GM21360 (cell line): ENCODE data around the gene LAMA1.
"Not testable (repeated sequence)": the region's sequence is repeated elsewhere in the genome, so short reads cannot be mapped to it uniquely, and the experiment has no call there.

Experiments used
- ATAC-seq: cut with Tn5 transposase; IDR thresholded peaks from one replicate; pipeline ENCODE4 v1.9.1; 2021; ENCODE audit warnings: mild to moderate bottlenecking, moderate library complexity; ENCODE audit not compliant: unreplicated experiment

LAMA1 gene, protein sequence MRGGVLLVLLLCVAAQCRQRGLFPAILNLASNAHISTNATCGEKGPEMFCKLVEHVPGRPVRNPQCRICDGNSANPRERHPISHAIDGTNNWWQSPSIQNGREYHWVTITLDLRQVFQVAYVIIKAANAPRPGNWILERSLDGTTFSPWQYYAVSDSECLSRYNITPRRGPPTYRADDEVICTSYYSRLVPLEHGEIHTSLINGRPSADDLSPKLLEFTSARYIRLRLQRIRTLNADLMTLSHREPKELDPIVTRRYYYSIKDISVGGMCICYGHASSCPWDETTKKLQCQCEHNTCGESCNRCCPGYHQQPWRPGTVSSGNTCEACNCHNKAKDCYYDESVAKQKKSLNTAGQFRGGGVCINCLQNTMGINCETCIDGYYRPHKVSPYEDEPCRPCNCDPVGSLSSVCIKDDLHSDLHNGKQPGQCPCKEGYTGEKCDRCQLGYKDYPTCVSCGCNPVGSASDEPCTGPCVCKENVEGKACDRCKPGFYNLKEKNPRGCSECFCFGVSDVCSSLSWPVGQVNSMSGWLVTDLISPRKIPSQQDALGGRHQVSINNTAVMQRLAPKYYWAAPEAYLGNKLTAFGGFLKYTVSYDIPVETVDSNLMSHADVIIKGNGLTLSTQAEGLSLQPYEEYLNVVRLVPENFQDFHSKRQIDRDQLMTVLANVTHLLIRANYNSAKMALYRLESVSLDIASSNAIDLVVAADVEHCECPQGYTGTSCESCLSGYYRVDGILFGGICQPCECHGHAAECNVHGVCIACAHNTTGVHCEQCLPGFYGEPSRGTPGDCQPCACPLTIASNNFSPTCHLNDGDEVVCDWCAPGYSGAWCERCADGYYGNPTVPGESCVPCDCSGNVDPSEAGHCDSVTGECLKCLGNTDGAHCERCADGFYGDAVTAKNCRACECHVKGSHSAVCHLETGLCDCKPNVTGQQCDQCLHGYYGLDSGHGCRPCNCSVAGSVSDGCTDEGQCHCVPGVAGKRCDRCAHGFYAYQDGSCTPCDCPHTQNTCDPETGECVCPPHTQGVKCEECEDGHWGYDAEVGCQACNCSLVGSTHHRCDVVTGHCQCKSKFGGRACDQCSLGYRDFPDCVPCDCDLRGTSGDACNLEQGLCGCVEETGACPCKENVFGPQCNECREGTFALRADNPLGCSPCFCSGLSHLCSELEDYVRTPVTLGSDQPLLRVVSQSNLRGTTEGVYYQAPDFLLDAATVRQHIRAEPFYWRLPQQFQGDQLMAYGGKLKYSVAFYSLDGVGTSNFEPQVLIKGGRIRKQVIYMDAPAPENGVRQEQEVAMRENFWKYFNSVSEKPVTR (N-terminal part only)

DNA sequence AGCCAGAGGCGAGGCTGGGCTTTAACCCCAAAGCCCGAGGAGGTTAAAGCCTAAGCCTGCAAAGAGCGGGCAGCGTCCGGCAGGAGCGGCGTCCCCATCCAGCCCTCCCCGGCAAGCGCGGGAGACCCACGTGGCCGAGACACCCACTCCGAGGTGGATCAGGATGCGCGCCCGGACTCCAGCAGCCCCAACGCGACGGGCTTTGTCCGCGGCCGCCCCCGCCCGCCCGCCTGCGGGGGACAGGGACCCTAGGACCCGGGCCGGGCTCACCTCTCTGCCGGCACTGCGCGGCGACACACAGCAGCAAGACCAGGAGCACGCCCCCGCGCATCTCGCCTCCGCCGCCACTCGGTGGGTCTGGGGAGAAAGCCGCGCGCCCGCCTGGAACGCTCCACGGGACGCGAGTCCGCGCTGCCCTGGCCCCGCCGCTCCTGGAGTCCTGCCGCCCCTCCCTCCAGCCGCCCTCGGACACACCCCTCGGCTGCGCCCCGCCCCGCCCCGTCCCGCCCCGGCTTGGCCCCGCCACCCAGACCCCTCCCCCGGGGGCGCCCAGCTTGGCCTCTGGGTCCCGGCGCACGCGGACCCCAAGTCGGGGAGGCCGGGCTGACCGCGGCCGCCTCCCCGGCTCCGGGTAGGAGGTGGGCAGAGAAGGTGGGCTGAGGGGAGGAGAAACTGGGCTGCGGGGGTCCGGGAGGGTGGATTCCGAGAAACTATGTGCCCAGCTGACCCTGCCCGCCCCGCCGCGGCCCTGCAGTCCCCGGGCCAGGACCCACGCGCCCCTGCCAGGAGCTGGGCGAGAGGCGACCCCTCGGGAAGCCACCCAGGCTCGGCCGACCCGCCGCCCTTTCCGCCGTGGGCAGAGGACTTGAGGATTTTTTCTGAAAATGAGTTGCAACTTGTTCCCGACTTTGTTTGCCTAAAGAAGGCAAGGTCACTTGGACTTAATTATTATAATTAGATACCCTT lies at the start of gene LAMA1:
Gene LAMA1, minus strand, starts transcription at position 408 of the 966 bp plus-strand sequence. Its CDS starts 77 bp downstream, at position 331.
- no peak for ATAC-seq

DNA sequence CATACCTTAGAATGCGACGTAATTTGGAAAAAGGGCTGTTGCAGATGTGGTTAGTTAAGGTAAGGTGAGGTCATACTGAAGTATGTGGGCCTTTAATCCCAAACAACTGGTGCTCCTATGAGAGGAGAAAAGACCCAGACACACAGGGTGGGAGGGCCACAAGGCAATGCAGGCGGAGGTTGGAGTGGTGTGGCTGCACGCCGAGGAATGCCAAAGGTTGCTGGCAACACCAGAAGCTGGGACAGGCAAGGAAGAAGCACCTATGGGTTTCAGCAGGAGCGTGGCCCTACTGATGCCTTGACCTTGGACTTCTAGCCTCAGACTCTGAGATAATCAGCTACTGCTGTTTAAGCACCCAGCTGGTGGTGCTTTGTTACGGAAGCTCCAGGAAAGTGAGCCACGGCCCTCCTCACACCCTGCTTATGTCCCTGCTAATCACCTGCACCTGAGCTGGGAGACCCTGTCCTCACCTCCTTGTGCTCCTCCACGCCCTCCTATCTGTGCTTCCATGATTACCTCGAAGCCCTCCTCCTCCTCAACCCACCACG lies 48.3 kb upstream of the LAMA1 start:
- no peak for ATAC-seq

DNA sequence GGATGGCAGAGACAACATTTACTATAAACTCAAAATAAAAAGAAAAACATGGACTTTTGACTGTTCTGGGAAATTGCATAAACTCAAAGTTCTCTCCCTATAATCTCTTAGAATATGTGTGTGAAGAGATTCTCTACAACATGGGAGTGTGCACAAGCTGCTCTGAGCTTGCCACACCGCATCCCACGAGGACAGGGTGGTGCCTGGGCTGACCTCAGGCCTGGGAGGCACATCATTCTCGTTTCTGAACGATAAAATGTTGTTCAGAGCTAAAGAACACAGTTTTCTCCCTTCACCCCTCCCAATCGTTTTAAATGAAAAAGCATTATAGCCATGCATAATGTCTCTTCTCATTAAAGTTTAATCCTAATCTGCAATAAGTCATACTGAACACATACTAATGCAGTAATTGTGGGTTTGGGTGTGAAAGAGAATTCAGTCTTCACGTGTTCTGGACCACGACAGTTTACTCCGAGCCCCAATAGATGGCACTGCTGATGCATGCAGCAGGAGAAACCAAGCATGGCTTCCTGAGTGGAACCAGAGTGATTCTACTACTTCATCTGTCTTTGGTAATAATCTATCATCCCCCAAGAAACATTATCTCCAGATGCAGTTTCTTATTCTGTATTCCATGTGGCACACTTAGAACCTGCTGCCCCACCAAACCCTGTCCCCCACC lies 46.9 kb upstream of the LAMA1 start:
- no peak for ATAC-seq

DNA sequence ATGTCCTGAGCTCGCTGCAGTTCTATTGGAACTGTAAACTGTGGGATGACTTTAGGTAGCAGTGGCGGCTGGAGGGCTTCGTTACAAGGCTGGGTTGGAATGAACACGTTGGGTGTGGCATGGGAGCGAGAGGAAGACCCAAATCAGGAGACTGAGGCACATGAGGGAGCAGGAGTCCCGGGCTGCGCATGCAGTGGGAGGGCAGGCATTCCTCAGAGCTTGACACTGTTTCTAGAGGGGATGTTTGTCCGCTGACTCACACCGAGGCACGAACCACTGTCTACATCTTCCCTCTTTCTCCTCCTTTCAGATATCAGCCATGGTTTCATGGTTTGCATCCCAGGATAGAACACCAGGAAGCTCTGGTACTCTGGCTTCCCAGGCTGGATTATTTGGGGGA lies 40.6 kb upstream of the LAMA1 start:
- ATAC-seq, result no peak

DNA sequence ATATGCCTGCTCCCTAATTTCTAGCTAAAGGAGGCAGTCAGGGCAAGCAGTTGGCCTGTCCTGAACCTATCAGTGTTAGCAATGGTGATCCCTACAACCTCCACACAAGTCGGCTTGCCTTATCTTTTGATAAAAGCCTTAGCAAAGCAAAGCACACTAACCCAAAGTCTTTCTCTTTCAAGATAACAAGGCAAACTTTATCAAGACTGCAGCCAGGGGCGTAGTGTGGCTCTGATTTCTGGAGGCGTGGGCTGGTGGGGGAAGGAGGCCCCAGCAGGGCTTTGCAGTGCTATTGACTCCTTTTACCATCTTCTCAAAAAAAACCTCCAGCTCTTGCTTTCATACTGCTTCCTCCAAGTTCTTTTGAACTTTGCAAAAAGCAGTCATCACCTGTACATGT lies 40.2 kb upstream of the LAMA1 start:
- no peak for ATAC-seq

DNA sequence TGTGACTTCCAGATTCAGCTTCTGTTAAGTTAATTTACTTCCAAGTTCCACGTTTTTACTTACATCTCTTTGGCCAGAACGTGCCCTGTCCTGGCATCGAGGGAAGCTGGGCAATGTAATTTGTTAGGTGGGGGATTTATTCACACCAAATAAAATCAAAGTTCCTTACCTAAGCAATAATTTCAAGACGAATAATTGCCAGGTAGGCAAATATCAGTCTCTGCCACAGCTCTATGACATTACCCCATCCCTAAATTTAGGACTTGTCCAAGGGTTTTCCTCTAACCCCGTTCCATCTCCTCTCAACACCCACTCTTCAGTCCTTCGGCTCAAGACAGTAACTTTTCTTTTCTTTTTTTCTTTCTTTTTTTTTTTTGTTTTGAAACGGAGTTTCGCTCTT lies 38.3 kb upstream of the LAMA1 start:
- ATAC-seq, result no peak

DNA sequence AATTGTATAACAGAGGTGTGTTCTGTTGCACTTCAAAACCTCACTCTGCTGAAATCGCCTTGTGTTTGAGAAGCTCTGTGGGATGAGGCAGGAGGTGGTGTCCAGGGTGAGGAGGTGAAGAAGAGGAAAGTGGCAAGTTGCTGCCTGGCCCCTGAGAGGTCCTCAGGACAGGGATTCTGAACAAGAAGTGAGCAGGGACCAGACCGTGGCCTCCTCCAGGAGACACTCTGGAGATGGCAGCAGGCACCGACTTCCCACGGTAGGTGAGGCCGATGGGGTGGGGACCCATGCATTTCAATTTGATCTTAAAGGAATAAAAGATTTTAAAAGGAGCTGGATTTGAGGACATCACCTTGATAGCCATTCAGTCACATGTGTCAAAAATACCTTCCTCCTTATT lies 37.5 kb upstream of the LAMA1 start:
- ATAC-seq, result no peak

DNA sequence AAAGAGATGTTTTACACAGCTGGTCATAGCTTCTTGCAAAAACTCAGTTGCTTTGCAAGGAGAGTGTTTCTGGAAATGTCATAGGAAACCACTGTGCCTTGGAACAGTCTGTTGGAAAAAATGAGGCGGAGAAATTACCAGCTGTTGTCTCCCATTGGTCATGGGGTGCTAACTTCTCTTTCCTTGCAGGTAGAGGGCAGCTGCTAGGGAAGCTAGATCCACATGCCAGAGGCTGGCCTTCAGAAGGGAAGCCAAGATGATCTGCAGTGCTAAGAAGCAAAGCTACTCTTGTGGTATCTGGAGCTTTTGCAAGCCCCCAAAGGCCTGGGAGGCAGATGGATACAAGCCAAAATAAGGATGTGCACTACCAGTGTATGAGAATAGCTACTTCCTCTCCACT lies 34.8 kb upstream of the LAMA1 start:
- no peak for ATAC-seq

DNA sequence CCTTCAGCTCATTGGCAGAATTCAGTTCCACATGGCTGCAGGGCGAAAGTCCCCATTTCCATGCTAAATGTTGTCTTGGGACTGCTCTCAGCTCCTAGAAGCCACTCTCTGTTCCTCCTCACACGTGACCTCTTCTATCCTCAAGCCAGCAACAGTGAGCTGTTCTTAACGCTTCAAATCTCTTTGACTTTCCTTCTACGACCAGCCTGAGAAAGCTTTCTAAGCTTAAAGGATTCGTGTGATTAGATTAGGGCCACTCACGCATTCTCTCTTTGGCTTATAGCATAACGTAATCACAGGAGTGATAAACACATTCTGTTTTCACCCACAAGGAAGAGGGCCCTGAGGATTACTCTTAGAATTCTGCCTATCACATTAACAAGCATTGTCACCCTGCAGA lies 29.8 kb upstream of the LAMA1 start:
- no peak for ATAC-seq

DNA sequence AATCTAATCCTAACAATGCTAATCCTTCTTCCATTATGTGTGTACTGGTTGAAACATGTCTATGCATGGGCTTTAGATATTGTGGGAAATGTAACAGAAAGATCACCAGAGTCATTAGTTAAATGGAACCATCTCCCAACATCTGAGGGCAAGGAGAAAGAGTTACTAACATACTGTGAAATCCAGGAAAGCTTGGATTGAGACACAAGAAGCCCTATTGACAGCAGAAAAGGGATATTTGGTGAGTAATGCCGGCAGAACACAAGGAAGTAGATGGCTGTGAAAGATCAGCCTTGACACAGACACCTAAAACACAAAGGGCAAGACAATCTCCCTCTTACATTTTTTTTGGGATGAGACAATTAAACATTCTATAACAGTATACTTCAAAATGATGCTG lies 28.5 kb upstream of the LAMA1 start:
- no peak for ATAC-seq

DNA sequence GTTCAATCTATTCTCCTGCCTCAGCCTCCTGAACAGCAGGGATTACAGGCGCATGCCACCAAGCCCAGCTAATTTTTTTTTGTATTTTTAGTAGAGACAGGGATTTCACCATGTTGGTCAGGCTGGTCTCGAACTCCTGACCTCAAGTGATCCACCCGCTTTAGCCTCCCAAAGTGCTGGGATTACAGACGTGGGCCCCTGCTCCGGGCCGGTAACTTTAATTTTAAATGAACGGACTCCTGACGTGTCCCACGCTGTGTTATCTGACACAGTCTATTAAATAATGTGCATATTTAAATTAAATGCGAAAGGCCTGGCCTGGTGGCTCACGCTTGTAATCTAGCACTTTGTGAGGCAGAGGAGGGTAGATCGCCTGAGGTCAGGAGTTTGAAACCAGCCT lies 27.3 kb upstream of the LAMA1 start:
- not testable (repeated sequence) for ATAC-seq

DNA sequence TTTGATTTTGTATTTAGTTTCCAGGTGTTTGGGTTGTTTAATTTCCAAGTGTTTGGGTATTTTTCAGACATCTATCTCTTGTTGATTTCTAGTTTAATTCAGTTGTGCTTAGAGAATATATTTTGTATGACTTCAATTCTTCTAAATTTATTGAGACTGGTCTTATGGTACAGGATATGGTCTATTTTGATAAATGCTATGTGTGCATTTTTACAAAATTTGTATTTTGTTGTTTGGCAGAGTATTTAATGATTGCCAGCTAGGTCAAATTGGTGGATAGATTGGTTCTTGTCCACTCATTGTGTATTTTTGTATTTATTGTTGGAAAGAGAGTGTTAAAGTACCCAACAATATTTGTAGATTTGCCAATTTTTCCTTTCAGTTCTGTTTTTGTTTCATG lies 23.7 kb upstream of the LAMA1 start:
- no peak for ATAC-seq

DNA sequence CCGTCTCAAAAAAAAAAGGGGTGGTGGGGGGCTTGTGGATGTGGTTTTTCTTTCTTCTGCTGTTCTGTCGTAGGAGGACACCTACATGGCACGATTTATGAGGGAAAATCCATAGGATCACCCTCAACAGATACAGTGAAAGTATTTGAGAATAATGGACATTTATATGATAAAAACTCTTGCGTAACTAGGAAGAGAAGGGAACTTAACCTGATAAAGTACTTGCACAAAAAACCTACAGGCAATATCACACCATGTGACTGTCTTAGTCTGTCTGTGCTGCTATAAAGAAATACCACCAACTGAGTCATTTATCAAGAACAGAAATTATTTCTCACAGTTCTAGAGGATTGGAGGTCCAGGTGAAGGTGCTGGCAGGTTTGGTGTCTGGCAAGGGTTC lies 21.8 kb upstream of the LAMA1 start:
- no peak for ATAC-seq

DNA sequence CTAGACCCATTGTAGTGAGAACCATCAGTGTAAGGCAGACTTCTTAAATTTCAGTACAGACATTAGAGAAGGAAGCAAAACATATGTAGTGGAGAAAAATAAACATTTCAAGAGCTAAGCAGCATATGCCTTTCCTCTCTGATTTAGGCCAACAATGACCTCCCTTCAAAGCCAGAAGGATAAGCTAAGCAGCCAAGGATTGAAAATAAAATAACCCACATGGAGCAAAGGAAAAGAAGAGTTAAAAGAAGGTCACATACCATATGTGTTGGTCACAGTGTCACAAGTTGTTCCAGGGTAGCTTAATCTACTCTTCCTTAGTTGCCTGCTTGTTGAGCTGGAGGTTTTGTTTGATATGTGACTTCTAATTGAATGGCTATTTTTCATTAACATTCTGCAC lies 15.6 kb upstream of the LAMA1 start:
- ATAC-seq, result no peak

DNA sequence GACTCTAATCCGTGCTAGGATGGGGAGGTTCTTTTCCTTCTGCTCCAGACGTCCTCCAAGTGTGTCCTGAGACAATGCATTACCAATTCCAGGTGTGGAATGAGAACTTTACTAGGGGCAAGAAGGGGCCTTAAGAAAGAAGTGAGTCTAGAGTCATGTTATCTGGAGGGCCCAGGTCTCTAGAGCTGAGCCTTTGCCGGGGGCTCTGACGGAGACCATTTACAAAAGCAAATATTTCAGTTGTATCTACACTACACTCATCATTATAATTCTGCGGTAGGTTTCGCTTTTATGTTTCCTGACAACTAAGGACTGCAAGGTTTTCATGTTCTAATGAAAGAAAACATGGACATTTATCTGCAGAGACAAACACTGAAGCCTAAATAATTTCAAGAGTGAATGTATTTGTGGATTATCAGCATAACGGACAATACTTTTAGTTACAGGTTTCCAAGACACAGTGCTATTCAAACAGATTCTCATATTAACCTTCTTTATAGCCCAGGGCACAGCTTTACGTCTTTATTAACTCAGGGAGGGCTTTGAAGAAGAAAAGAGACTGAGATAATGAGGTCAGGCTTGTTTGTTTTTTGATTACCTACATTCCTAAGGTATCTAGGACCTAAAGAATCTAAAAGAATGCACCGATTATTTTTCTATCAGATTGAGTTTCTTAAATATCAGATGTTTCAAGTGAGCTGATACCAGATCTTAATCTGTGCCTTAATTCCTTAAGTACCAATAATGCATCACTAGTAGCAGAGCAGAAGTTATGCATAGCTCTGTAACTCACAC lies 15.0 kb upstream of the LAMA1 start:
- ATAC-seq, result no peak

DNA sequence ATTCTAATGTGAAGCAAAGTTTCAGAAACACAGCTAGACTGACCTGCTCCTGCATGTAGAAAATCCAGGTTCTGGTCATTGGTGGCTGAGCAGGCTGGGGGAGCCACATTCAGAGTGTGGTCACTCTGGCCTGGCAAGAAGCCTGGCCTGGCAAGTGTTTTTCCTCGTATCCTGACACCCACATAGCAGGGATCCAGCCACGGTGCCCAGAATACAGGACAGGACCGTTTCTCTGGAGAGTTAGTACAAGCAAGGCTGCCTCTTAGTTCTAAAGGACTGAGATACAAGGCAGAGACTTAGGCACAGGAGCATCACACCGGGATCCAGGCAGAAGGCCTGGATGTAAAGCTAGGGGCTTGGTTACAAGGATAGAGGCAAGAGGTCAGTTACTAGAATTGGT lies 4.8 kb upstream of the LAMA1 start:
- ATAC-seq, result no peak

DNA sequence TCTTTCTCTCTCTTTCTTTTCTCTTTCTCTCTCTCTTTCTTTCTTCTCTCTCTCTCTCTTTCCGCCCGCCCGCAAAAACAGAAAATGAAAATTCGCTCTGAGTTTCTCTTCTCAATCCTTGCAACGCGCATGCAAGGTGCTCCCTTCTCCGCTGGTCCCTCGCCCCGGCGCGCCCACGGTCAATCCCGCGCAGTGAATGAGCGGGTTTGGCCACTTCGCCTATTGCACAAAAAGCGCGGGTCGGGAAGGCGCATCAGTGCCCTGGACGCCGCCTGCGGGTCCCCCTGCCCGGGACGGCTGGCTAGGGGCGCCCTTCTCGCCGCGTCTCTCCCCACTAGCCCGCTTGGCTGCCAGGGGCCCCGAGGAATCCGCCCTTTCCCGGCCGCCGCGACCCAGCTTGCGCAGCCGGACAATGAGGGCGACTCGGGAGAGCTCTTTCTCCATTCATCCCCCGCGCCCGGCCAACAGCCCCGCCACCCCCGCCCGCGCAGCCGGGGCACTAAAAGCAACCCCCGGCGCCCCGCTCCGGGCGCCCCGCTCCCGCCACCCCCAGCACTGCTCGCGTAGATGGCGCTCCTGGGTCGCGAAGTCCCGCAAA lies 706 bp downstream of the LAMA1 start:
- ATAC-seq, result no peak
